Heart right ventricle (tissue), 16 donors: ENCODE data around the gene CDADC1. TPM values are rescaled to one million over a fixed set of nuclear protein-coding genes. Genes with fewer than 3 reads are reported as not detected.

ENCODE experiments used
- ATAC-seq, 8 donors: fragments of 200-7000 bp; cut with Tn5 transposase; one replicate each; pipeline ENCODE4 v1.9.1; 2020; ENCODE audit warnings: mild to moderate bottlenecking in 8 of 8, moderate library complexity in 8 of 8, moderate number of reproducible peaks in 1 of 8
- DNase-seq, 2 donors: peaks; one replicate each; pipeline ENCODE4 v3.0.0-alpha.2; 2020
- H3K27ac ChIP-seq, 10 donors: fragments of 200-600 bp; sonication (generic) in 2 of 10; one replicate each; pipeline versions ENCODE4 v1.5.0 to v1.8.0; 2020 to 2022; ENCODE audit warnings: mild to moderate bottlenecking in 3 of 10
- H3K27me3 ChIP-seq, 7 donors: fragments of 200-600 bp; one replicate each; pipeline ENCODE4 v1.8.0; 2021 to 2022; ENCODE audit warnings: mild to moderate bottlenecking in 2 of 7
- H3K36me3 ChIP-seq, 9 donors: fragments of 200-600 bp; sonication (generic) in 1 of 9; one replicate each; pipeline versions ENCODE4 v1.5.0 to v1.8.0; 2020 to 2022; ENCODE audit warnings: mild to moderate bottlenecking in 2 of 9
- H3K4me1 ChIP-seq, 9 donors: fragments of 200-600 bp; sonication (generic) in 1 of 9; one replicate each; pipeline versions ENCODE4 v1.5.0 to v1.8.0; 2020 to 2022; ENCODE audit warnings: mild to moderate bottlenecking in 4 of 9
- H3K4me3 ChIP-seq, 10 donors: fragments of 200-600 bp; sonication (generic) in 2 of 10; one replicate each; pipeline versions ENCODE4 v1.5.0 to v1.8.0; 2020 to 2022; ENCODE audit warnings: mild to moderate bottlenecking in 7 of 10, moderate library complexity in 2 of 10
- H3K9me3 ChIP-seq, 11 donors: fragments of 200-600 bp in 10 of 11; sonication (generic) in 2 of 11; one replicate each; pipeline versions ENCODE4 v1.5.0 to v1.8.0; 2013 to 2022; ENCODE audit warnings: mild to moderate bottlenecking in 2 of 11, control low read depth in 1 of 11, moderate library complexity in 1 of 11
- WGBS, 2 donors: extraction: QIAGEN DNeasy Blood & Tissue Kit; methylation state at CpG; one replicate each; pipeline ENCODE4 v1.1.7; 2013; ENCODE audit warnings: inconsistent platforms in 1 of 2; 5-methylcytosine and 5-hydroxymethylcytosine counted together
- intact Hi-C, 10 donors: fragments of 100-400 bp; cut with DNase I; formaldehyde crosslinking; loops; one replicate each; pipeline versions ENCODE4 v1.11.1 to v1.14.2; 2022
- long read RNA-seq, 3 donors: library from polyadenylated mRNA; unstranded; transcript quantifications; one replicate each; pipeline ENCODE4 v2.0.0, GENCODE V29; 2020 to 2021
- polyA plus RNA-seq, 2 donors: library from polyadenylated mRNA; stranded (reverse); fragments of 200-250 nt; gene quantifications; one replicate each; pipeline ENCODE4 v1.2.3, GENCODE V29; 2013
- total RNA-seq, 10 donors: library from RNA; stranded (reverse); fragmentation: NEBNext Ultra II Directional in 3 of 10; extraction: Animal tissue kit (Norgen Biotek cat#: 25700) in 3 of 10; gene quantifications; one replicate each; pipeline versions ENCODE4 v1.2.1 to v1.2.4, GENCODE V29; 2021 to 2023
- TF ChIP-seq, protein P1 (sequence below), 9 donors: fragments of 200-600 bp; sonication (generic) in 2 of 9; IDR thresholded peaks; one replicate each; pipeline versions ENCODE4 v1.5.0 to v1.8.0; 2021 to 2022; ENCODE audit warnings: antibody characterized with exemption in 9 of 9, mild to moderate bottlenecking in 5 of 9, moderate library complexity in 1 of 9
- donor health status: Arrhythmogenic right ventricular cardiomyopathy.
- donor health status: ischemic (EF 13 %, LVEDD 7.1; RV severe dilation, severe dysfunction).
- donor health status: healthy with polysubstance abuse.
- donor health status: DM: no; HTN: yes; CAD: no.
- donor health status: DM: no; HTN: no; CAD: no.
- donor health status: ischemic (EF 25% LVEDD 6.9; RV normal size, moderate dysfunction).
- donor health status: ischemic (EF 25% LVEDD 5.7; RV mildly dilated, moderate dysfunction).
- donor health status: healthy.
- donor health status: DM: yes; HTN: yes; CAD: no.
- donor health status: Ischemic cardiomyopathy.
- donor health status: ischemic (EF 35%, LVEDD 5.7; RV mildly dilated, moderate dysfunction).
- donor health status: nonischemic (EF 11% LVEDD 7.7; RV severe dilation, severe dysfunction).
- donor health status: DM: yes; HTN: yes; CAD: no.
- donor health status: PGD.
- donor health status: ischemic (EF 29% LVEDD 5.4; RV normal size, mild dysfunction).
- donor health status: nonischemic (EF 23%, LVEDD 6.1; RV moderate dilation, normal function).

The CDADC1 gene
- total RNA-seq (10 to 100 TPM in 4 of 10 donors, 1 to 10 TPM in 6; 6.6 to 12.7 (median 9.4) TPM), polyA plus RNA-seq (1 to 10 TPM; 4.9 to 5.0 TPM)
- long read RNA-seq, donor 1, transcript CDADC1-201 (10 exons, 3,386 nt): major isoform, 6 of 13 reads
- long read RNA-seq, donor 1, partial matches to known transcripts: 0 of 13 reads
- long read RNA-seq, donor 1, other reads (novel, unspliced or antisense): 6 of 13 reads
- long read RNA-seq, donor 2, transcript CDADC1-201 (10 exons, 3,386 nt): major isoform, 5 of 7 reads
- long read RNA-seq, donor 2, partial matches to known transcripts: 0 of 7 reads
- long read RNA-seq, donor 2, other reads (novel, unspliced or antisense): 2 of 7 reads
- long read RNA-seq, donor 3, transcript CDADC1-201 (10 exons, 3,386 nt): major isoform, 11 of 18 reads
- long read RNA-seq, donor 3, partial matches to known transcripts: 2 of 18 reads
- long read RNA-seq, donor 3, other reads (novel, unspliced or antisense): 5 of 18 reads

DNA sequence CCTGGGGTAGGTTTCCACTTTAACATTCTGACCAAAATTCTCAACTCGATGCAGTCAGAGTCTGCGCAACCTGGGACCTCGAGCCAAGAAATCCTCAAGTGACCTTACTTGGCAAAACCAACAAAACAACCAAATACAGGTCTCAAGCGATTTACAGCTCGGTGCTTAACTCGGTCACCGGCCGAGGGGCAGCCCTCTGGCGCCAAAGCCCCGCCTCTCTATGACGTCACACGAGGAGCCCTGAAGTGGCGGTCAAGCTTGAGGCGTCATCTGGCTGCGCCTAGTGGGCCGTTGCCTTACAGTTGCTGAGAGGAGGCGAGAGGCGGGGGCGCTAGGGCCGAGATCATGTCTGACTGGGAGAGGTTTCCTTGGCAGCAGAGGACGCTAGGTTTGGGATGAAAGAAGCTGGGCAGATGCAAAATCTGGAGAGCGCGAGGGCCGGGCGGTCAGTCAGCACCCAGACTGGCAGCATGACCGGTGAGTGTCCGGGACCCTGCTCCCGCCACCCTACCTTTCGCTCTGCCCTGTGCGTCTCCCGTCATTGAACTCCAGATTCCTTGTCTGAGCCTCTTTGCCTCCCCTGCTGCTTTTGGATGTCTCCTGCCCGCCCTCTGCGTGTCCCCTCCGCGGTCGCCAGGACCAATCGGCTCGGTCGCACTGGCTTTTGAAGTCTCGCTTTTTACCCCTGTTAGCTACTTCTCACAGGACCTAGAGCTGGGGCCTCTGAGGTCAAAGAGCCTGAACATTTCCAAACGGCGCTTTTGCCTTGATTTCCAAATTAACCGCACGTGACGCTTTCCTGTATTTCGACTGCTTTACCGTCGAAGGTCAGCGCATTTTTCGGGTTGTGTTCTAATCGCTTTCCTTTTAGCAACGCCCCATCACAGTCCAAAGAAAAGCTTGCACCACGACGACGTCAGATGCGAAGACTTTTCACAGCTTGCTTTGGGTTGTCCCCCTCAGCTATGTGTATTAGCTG is at the start of gene CDADC1:
Gene CDADC1, plus strand, starts transcription at position 283 of the 979 bp plus-strand sequence. Its CDS starts 113 bp downstream, at position 396.
- Histone ChIP-seq H3K27ac (peak within 1 kb of the TSS; percentile 70 to 95 (median 89)), H3K4me1 (peaks cover 4 to 34% (median 18%) of the 10 kb centered on the region in 9 donors), H3K9me3 (no peaks in the 10 kb centered on the region), H3K36me3 (peaks cover 0 to 32% (median 0%) of the 10 kb centered on the region in 9 donors), H3K4me3 (peak within 1 kb of the TSS; percentile 53 to 93 (median 87)), H3K27me3 (no peaks in the 10 kb centered on the region)
- ATAC-seq (peak; percentile 98 to 100 (median 99)), DNase-seq (peak; percentile 98 to 99)
- WGBS, 2 donors: 0% methylated on average over 56 of the region's 56 CpGs
- TF ChIP-seq, protein P1, sequence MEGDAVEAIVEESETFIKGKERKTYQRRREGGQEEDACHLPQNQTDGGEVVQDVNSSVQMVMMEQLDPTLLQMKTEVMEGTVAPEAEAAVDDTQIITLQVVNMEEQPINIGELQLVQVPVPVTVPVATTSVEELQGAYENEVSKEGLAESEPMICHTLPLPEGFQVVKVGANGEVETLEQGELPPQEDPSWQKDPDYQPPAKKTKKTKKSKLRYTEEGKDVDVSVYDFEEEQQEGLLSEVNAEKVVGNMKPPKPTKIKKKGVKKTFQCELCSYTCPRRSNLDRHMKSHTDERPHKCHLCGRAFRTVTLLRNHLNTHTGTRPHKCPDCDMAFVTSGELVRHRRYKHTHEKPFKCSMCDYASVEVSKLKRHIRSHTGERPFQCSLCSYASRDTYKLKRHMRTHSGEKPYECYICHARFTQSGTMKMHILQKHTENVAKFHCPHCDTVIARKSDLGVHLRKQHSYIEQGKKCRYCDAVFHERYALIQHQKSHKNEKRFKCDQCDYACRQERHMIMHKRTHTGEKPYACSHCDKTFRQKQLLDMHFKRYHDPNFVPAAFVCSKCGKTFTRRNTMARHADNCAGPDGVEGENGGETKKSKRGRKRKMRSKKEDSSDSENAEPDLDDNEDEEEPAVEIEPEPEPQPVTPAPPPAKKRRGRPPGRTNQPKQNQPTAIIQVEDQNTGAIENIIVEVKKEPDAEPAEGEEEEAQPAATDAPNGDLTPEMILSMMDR (IDR thresholded peaks at IDR 0.05): peak in 3 of 9 donors; percentile 3 to 16 (median 9)
- intact Hi-C loops: loop anchor here in 1 of 10 donors (5.0 kb wide), 1 partner anchor 34 kb away; no protein-coding TSS in a partner anchor

DNA sequence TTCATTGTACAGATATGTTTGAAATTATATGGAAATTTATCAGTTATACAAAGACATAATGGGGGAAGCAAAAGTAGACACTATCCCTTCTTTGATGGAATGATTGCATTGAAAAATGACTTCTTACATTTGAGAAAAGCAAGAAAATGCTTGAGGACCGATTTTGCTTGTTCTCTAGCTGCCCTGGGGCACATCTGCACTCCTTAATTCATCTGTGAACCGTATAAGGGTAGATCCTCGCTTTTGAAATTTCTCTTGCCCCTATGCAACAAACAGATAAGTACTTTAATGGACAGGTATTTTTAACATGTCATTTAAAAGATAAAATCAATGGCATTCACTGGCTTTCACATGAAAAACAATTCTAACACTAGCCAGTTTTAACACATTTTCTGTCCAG is 41.1 kb upstream of the CDADC1 start:
- no peaks in the 10 kb centered on the region for H3K27me3 ChIP-seq
- H3K36me3 ChIP-seq: peaks cover 0 to 93% (median 46%) of the 10 kb centered on the region in 9 donors
- peaks cover 0 to 4% (median 0%) of the 10 kb centered on the region in 9 donors for H3K4me1 ChIP-seq
- no peaks in the 10 kb centered on the region for H3K9me3 ChIP-seq
- TF ChIP-seq, protein P1 (IDR thresholded peaks at IDR 0.05): no peak
- no peak overlapping the region for H3K27ac ChIP-seq
- WGBS, 2 donors: 92 to 94% methylated on average over 3 of the region's 3 CpGs
- H3K4me3 ChIP-seq: no peak overlapping the region
- DNase-seq: no peak
- no peak for ATAC-seq
- intact Hi-C loops: no loop called here

DNA sequence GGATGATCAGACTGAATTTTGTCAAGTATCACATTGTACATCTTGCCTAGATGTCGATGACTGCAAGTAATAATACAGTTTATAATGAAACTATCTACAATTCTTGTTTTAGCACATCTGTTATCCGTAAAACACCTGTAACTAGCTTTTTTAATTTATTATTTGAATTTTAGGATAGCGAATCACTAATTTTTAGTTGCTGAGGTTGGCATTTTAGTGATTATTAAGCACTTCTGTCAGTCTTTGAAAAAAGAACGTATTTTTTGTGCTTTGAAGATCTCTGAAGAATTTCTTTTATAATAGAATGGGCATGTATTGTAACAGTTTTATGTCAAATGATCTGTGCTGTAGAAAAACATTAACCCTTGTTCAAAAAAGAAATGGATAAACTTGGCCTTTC is 39.1 kb upstream of the CDADC1 start:
- H3K4me3 ChIP-seq: no peak overlapping the region
- WGBS, 2 donors: 96 to 98% methylated on average over 4 of the region's 4 CpGs
- peaks cover 0 to 76% (median 31%) of the 10 kb centered on the region in 9 donors for H3K36me3 ChIP-seq

More for the DNA sequence above, 39.1 kb upstream of the CDADC1 start:
- TF ChIP-seq, protein P1 (IDR thresholded peaks at IDR 0.05): no peak
- H3K27me3 ChIP-seq: no peaks in the 10 kb centered on the region
- no peaks in the 10 kb centered on the region for H3K9me3 ChIP-seq
- ATAC-seq: no peak
- no peak for DNase-seq
- intact Hi-C loops: no loop called here
- no peak overlapping the region for H3K27ac ChIP-seq
- peaks cover 0 to 4% (median 0%) of the 10 kb centered on the region in 9 donors for H3K4me1 ChIP-seq
